NCI-H2107 treated with DMSO at 0.1 percent for 48 hours (cell line): ENCODE data around the gene ING1.

ENCODE experiments used
- DNase-seq: peaks from one replicate; lab custom pipeline; 2025; ENCODE audit not compliant: unreplicated experiment; lab: John Stamatoyannopoulos, UW

Gene ING1

DNA sequence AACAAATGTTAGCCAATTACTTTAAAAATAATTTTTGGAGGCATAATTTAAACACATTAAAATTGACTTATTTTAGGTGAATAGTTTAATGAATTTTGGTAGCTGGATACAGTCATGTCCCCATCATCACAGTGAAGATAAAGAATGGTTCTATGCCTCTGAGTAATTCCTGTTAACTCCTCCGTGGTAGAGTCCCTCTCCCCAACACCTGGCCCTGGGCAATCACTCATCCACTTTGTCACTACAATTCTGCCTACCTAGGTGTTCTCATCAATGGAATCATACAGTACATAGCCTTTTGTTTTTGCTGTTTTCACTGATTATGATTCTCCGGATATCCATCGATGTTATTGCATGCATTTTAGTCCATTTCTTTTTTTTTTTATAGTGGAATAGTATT is 55.6 kb downstream of the ING1 start:
- DNase-seq: no peak

DNA sequence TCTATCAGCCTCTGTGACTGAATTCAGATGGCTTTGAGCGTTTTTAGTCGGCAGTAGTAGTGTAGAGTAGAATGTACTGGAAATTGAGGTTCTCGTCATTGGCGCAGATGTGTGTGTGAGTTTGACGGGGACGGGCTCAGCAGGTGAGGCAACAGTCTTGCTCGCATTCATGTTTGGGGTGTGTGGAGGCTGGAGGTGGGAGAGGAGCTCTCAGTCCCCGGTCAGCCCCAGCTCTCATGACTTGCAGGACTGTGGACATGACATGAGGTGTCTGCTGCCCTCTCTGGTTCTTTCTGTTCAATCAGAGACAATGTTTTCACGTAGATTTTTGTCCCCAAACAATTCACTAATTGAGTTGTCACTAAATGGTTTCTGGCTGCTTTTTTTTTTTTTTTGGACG is 57.2 kb downstream of the ING1 start:
- no peak for DNase-seq

DNA sequence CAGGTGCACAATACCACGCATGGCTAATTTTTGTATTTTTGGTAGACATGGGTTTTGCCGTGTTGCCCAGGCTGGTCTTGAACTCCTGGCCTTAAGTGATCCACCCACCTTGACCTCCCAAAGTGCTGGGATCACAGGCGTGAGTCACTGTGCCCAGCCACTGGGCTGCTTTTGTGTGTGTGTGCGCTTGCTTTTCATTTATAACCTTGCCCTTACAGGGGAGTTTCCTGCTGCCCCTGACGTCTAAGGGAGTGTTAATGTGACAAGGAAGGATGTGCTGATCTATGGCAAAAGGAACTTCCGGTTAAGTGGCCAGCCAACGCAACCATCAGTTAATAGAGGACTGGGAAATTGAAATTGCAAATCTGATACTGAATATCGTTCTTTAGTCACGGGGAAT is 57.7 kb downstream of the ING1 start:
- no peak for DNase-seq

DNA sequence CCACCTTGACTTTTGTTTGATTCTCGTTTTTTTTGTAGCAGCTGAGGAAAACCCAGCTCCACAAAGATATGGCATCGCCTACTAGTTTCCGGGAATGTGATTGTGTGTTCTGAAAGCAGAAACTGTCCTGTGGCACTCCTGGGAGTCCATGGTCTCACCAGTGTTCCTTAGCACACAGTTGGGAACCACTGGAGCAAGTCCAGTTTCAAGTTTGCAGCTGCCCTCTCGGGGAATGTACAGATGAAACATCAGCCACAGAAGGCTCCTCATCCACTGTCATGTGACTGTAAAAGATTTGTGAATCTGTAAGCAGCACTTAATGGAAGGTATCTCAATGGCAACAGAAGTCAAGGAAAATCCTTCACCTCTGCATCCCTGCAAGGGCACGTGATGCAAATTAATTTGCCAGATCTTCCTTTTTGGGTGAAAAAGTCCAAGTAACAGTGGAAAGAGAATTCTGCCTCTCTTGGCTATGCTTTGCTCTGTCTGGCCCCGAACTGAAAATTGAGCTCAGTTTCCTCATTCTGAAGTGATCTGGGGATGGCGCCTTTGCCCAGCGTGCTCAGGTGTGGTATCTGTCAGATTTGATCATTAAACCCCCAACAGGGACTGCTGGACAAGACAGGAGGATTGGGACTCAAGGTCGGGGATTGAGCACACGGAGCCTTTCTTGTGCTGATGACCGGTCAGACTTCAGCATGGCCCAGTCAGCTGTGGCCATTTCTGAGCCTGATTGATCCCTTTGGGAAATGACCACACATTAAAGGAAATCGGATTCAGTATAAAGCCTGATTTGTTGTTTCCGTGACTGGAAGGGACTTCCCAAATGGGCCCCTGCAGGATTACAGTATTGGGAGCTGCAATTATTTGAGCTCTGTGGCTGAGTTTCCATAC is 58.8 kb downstream of the ING1 start:
- DNase-seq: no peak
